Omental fat pad (tissue), 4 donors: ENCODE measurements around the gene TRIO. TPM values are rescaled to one million over a fixed set of nuclear protein-coding genes. Genes with fewer than 3 reads are reported as not detected.

ENCODE experiments used
- ATAC-seq: fragments of 150-250 bp; one replicate; pipeline ENCODE4 v1.9.1; 2016; ENCODE audit warnings: mild to moderate bottlenecking, moderate library complexity; ENCODE audit not compliant: low FRiP score
- DNase-seq: peaks from one replicate; pipeline ENCODE4 v3.0.0-alpha.2; 2019; ENCODE audit warnings: low spot score
- CTCF ChIP-seq, 3 donors: fragments of 450-650 bp; IDR thresholded peaks; one replicate each; pipeline ENCODE4 v1.5.1; 2016 to 2017; ENCODE audit warnings: antibody characterized with exemption in 3 of 3, mild to moderate bottlenecking in 3 of 3, moderate library complexity in 2 of 3
- total RNA-seq, 4 donors: library from RNA; depleted of rRNA; stranded (reverse); fragments of >200 nt; gene quantifications; one replicate each; pipeline ENCODE4 v1.1.0, GENCODE V29; 2016

TRIO gene
- total RNA-seq, 4 donors from 2014 or later: 125 to 370 (median 193) TPM

DNA sequence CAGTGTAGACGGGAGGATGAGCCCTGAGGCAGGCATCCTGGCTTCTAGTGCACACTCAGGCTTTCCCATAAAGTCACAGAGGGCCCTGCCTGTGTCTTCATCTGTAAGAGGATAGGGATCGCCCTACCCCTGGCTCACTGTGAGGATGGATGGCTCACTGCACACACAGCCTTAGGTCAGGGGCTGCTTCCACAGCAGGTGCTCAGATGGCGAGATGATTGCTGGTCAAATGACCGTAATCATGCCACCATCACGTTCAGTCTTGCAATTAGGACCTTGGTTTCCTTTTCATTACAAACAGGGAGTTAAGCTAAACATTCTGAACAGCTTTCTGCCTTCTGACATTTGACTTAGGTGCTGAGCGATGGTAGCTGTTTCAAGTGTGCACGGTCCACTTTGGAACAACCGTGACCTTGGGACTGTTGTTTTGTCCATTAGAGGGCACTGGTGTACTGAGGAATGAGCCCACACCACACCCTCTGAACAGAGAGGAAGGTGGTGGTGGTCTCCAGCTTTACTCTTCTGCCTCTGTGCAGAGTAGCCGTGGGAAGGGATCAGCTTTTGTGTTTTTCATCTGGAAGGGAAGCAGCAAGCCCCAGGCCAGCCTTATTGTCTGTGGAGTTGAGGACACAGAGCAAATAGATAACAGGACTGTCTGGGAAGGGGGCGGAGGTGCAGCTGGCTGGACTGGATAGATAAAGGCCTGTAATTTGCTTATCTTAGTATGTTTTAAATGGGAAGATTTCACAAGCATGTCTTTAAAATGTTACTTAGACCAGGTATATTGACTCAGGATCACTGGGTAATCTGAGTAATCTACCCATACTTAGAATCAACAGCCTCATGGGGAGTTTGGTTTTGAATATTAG is 183.1 kb downstream of the TRIO start:
- no peak for ATAC-seq
- no peak for TF ChIP-seq CTCF (IDR thresholded peaks at IDR 0.05)

DNA sequence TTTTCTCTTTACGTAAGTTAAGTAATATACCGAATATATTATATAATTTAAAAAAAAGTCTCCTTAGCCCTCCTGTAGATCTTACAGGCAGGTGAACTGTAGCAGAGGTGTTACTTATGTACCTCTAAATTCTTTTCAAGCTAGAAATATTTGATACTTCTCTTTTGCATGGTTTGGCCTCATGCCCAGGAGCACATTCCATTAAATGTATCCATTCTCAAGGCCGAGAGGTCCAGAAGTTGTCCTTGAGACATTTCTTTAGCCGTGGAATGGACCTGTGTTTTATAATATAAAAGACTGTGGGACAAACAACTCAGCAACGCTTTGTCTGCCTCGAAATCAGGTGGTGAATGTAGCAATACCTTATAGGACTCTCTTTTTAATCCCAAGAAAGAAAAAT is 184.5 kb downstream of the TRIO start:
- no peak for ATAC-seq
- TF ChIP-seq CTCF (IDR thresholded peaks at IDR 0.05): no peak
- DNase-seq: no peak

More for the DNA sequence above, 183.1 kb downstream of the TRIO start:
- no peak for DNase-seq

GRCh38 chr5:14328144-14328543 is 185.0 kb downstream of the TRIO start:
- no peak for ATAC-seq
- DNase-seq: no peak
- TF ChIP-seq CTCF (IDR thresholded peaks at IDR 0.05): no peak

GRCh38 chr5:14330291-14330690 is 187.1 kb downstream of the TRIO start:
- no peak for DNase-seq
- ATAC-seq: no peak
- no peak for TF ChIP-seq CTCF (IDR thresholded peaks at IDR 0.05)

- DNase-seq (no peak), ATAC-seq (no peak)
- TF ChIP-seq CTCF (IDR thresholded peaks at IDR 0.05): no peak
These were observed 187.7 kb downstream of the TRIO start for GRCh38 chr5:14330729-14331385.

- DNase-seq (no peak), ATAC-seq (no peak)
- no peak for TF ChIP-seq CTCF (IDR thresholded peaks at IDR 0.05)
These were observed 188.2 kb downstream of the TRIO start for GRCh38 chr5:14331386-14331781.
